ENCODE results near the gene LCE3E.

Gene LCE3E

DNA sequence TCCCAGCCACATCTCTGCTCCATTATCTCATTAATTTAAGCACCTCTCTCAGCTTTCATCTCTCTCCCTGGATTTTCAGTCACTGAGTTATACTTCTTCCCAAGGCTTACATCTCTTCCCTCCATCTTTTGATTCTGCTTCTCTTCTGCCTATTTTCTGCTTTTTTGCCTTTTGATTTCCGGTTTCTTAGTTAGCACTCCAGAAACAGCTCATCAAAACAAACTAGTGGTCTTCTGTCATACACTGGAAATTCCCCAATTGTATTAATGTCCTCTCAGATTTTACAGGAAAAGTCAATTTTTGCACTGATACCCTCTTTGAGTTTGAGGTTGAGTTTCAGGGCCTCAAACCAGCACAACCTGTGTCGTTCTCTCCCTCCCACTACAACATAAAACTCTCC is 1.5 kb downstream of the LCE3E start:
- TF ChIP-seq YY1 (IDR thresholded peaks at IDR 0.05; ENCODE audit: low read depth) (no peak), TCF12 (IDR thresholded peaks at IDR 0.05; ENCODE audit: low read depth) (no peak), EGR1 (IDR thresholded peaks at IDR 0.05) (no peak), TEAD4 (IDR thresholded peaks at IDR 0.05) (no peak), TAF1 (IDR thresholded peaks at IDR 0.05; ENCODE audit: low read depth) (no peak), CEBPB (IDR thresholded peaks at IDR 0.05) (no peak), CREB1 (IDR thresholded peaks at IDR 0.05; ENCODE audit: low read depth) (no peak), RAD21 (IDR thresholded peaks at IDR 0.05; ENCODE audit: low read depth) (no peak), FOXM1 (IDR thresholded peaks at IDR 0.05; ENCODE audit: borderline replicate concordance, low read depth) (no peak), ZBTB7A (IDR thresholded peaks at IDR 0.05; ENCODE audit: low read depth) (no peak), EP300 (IDR thresholded peaks at IDR 0.05; ENCODE audit: borderline replicate concordance) (no peak), NFIC (IDR thresholded peaks at IDR 0.05) (no peak)
- TF ChIP-seq, protein P1, sequence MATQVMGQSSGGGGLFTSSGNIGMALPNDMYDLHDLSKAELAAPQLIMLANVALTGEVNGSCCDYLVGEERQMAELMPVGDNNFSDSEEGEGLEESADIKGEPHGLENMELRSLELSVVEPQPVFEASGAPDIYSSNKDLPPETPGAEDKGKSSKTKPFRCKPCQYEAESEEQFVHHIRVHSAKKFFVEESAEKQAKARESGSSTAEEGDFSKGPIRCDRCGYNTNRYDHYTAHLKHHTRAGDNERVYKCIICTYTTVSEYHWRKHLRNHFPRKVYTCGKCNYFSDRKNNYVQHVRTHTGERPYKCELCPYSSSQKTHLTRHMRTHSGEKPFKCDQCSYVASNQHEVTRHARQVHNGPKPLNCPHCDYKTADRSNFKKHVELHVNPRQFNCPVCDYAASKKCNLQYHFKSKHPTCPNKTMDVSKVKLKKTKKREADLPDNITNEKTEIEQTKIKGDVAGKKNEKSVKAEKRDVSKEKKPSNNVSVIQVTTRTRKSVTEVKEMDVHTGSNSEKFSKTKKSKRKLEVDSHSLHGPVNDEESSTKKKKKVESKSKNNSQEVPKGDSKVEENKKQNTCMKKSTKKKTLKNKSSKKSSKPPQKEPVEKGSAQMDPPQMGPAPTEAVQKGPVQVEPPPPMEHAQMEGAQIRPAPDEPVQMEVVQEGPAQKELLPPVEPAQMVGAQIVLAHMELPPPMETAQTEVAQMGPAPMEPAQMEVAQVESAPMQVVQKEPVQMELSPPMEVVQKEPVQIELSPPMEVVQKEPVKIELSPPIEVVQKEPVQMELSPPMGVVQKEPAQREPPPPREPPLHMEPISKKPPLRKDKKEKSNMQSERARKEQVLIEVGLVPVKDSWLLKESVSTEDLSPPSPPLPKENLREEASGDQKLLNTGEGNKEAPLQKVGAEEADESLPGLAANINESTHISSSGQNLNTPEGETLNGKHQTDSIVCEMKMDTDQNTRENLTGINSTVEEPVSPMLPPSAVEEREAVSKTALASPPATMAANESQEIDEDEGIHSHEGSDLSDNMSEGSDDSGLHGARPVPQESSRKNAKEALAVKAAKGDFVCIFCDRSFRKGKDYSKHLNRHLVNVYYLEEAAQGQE (IDR thresholded peaks at IDR 0.05; ENCODE audit: low read depth), result no peak
- TF ChIP-seq, protein P2, sequence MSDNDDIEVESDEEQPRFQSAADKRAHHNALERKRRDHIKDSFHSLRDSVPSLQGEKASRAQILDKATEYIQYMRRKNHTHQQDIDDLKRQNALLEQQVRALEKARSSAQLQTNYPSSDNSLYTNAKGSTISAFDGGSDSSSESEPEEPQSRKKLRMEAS (IDR thresholded peaks at IDR 0.05), result no peak
- TF ChIP-seq, protein P3, sequence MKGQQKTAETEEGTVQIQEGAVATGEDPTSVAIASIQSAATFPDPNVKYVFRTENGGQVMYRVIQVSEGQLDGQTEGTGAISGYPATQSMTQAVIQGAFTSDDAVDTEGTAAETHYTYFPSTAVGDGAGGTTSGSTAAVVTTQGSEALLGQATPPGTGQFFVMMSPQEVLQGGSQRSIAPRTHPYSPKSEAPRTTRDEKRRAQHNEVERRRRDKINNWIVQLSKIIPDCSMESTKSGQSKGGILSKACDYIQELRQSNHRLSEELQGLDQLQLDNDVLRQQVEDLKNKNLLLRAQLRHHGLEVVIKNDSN (IDR thresholded peaks at IDR 0.05), result no peak

DNA sequence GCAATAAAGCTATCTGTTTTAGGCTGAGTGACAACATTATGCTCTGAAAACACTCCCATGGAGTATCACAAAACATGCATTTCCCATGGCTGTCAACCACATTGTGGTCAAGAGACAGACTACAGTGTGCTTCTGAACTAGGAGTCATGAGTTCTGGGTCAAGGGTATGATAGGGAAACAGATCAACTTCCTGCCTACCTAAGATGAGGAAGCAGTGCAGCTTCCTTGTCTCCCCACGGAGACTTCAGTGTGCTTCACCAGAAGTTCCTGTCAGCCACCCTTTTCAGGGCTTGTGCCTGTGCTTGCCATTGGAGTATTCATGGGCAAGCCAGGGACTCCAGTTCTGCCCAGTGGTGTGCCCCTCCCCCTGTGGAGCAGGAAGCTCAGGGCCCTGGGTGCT is 19.9 kb downstream of the LCE3E start:
- TF ChIP-seq TCF12 (IDR thresholded peaks at IDR 0.05; ENCODE audit: low read depth), result no peak
- TF ChIP-seq, protein P2 (IDR thresholded peaks at IDR 0.05), result no peak
- no peak for TF ChIP-seq ZBTB7A (IDR thresholded peaks at IDR 0.05; ENCODE audit: low read depth)
- TF ChIP-seq TEAD4 (IDR thresholded peaks at IDR 0.05), result no peak
- TF ChIP-seq CEBPB (IDR thresholded peaks at IDR 0.05), result no peak
- TF ChIP-seq, protein P1 (IDR thresholded peaks at IDR 0.05; ENCODE audit: low read depth), result no peak
- TF ChIP-seq TAF1 (IDR thresholded peaks at IDR 0.05; ENCODE audit: low read depth), result no peak
- no peak for TF ChIP-seq FOXM1 (IDR thresholded peaks at IDR 0.05; ENCODE audit: borderline replicate concordance, low read depth)

DNA sequence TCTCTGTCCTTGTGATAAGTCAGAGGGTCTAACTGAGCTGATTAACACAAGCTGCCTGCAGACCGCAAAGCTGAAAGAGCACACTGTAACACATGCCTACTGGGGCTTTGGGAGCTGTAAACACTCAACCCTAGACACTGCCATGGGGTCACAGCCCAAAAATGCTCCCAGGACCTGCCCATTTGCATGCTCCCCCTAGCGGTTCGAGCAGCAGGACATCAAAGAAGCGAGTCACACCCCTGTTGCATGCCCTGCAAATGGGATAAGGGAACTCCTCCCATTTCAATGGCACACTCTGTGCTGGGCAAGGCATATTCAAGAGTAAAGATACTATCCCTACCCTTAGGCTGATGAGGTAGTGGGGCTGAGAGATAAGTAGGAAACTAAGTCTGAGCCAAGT is 22.8 kb downstream of the LCE3E start:
- TF ChIP-seq CREB1 (IDR thresholded peaks at IDR 0.05; ENCODE audit: low read depth) (no peak), EGR1 (IDR thresholded peaks at IDR 0.05) (no peak), ZBTB7A (IDR thresholded peaks at IDR 0.05; ENCODE audit: low read depth) (no peak), TEAD4 (IDR thresholded peaks at IDR 0.05) (no peak), TAF1 (IDR thresholded peaks at IDR 0.05; ENCODE audit: low read depth) (no peak)

DNA sequence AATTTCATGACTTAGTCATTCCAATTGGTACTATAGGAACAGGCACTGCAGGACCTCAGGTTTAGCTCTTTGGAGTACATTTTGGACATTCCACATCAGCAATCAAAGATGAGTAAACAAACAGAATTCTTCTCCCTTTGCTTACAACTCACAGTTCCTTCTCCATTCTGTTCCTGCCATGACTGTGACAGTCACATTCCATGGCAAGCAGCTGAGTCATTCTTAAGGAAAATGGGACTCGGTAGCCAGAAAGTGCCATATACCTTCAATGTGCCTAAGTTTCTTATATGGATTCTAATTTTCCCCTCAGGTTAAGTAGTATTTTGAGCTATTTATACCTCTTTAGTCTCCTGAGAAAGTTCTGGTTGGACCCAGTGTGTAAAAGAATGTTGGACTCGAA is 26.7 kb downstream of the LCE3E start:
- TF ChIP-seq TEAD4 (IDR thresholded peaks at IDR 0.05), result no peak
- TF ChIP-seq RAD21 (IDR thresholded peaks at IDR 0.05; ENCODE audit: low read depth), result no peak
- TF ChIP-seq, protein P2 (IDR thresholded peaks at IDR 0.05), result no peak
- TF ChIP-seq TAF1 (IDR thresholded peaks at IDR 0.05; ENCODE audit: low read depth), result no peak
- TF ChIP-seq, protein P3 (IDR thresholded peaks at IDR 0.05), result no peak
- no peak for TF ChIP-seq CEBPB (IDR thresholded peaks at IDR 0.05)
- TF ChIP-seq YY1 (IDR thresholded peaks at IDR 0.05; ENCODE audit: low read depth), result no peak
- TF ChIP-seq, protein P1 (IDR thresholded peaks at IDR 0.05; ENCODE audit: low read depth), result no peak

DNA sequence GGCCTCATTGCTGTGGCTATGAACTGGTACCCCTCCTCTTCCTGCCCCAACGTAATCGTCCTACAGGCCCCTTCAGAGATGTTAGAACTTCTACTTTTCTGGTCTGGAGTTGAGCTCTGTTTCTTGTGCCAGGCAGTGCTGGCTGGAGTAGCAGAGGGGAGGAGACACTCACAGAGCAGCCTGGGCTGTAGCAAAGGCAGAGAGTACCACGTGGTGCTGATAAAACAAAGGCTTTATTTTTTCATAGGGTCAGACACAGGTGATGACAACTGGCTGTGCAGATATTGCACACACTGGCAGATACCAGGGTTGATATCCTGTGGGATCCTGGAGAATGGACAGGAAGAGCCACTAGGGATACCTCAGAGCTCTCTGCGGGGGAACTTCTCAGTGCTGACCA is 29.1 kb downstream of the LCE3E start:
- TF ChIP-seq, protein P1 (IDR thresholded peaks at IDR 0.05; ENCODE audit: low read depth), result no peak
- TF ChIP-seq EGR1 (IDR thresholded peaks at IDR 0.05), result no peak
- no peak for TF ChIP-seq ZBTB7A (IDR thresholded peaks at IDR 0.05; ENCODE audit: low read depth)
- no peak for TF ChIP-seq EP300 (IDR thresholded peaks at IDR 0.05; ENCODE audit: borderline replicate concordance)
- no peak for TF ChIP-seq RAD21 (IDR thresholded peaks at IDR 0.05; ENCODE audit: low read depth)

Data from Ishikawa (cell line).